HG03558 (cell line): ENCODE data around the gene COPS7A.

Experiments
- ATAC-seq: cut with Tn5 transposase; IDR thresholded peaks from one replicate; pipeline ENCODE4 v1.9.1; 2021; ENCODE audit warnings: moderate number of reproducible peaks; ENCODE audit not compliant: unreplicated experiment; ENCODE audit errors: extremely low read depth

Gene COPS7A

DNA sequence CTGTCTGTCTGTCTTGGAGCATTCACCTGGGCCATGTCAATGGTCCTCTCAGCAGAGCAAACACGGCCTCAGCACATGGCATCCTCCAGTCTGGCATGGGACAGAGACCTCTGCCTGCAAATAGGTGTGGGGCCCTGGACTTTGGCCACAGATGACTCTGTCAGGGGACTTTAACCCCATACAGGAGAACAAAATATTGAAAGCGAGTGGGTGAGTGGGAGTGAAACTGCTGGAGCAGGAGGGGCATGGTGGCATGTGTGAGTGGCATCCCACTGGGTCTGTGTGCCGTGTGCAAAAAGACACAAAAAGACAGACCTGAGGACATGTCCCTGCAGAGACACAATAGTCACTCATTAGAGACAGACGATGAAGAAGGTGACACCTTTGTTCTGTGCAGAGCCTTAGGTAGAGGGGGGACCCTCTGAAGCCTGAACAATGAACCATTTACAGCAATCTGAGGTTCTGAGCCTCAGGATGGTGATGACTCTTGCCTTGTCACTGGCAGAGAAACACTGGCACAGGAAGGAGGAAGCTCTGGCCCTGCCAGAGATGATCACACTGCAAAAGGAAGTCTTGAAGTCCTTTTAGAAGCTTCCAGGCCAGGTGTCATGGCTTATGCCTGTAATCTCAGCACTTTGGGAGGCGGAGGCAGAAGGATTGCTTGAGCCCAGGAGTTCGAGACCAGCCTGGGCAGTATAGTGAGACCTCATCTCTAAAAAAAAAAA is 56.0 kb downstream of the COPS7A start:
- no peak for ATAC-seq

DNA sequence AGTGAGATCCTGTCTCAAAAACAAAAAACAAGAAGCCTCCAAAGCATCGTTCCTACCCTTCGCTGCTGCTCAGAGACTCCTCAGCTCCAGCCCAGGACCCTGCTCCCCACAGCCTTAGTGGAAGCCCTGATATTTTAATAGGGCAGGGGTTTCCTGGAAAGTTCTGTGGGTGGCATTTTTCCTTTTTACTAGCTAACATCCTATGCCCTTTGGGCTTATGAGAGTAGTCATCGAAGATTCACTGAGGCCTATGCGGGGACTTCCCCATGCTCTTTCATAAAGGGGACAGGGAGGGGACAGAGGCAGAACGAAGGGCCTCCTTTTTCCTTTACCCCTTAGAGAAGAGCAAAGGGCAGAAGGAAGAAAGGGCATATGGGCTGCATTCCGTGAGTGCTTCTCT is 56.7 kb downstream of the COPS7A start:
- no peak for ATAC-seq
